ENCODE measurements around the gene SF3A2.

SF3A2 gene

DNA sequence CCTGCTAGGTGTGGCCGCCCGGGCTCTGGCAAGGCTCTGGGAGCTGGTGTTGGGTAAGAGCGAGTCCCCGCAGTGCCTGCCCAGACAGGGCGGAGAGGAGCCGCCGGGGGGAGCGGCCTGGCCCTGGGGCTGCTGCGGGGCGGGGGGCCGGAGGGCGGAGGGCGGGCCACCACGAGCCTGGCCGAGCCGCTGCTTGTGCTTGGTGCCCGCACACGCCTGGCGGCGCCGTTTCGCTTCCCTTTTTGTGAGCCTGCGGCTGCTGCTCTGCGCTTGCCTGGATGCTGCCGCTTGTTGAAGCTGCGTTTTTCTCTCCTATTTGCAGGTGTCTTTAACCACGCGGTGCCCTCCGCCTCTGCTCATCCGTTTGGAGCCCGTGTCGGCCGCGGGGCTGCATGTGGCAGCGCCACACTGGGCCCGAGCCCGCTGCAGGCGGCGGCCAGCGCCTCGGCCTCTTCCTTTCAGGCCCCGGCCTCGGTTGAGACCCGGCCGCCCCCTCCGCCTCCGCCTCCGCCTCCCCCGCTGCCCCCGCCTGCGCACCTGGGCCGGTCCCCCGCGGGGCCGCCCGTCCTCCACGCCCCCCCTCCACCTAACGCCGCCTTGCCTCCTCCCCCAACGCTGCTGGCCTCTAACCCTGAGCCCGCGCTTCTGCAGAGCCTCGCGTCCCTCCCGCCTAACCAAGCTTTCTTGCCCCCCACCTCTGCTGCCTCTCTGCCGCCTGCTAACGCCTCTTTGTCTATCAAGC lies 9.0 kb upstream of the SF3A2 start:
- DNase-seq: no peak

DNA sequence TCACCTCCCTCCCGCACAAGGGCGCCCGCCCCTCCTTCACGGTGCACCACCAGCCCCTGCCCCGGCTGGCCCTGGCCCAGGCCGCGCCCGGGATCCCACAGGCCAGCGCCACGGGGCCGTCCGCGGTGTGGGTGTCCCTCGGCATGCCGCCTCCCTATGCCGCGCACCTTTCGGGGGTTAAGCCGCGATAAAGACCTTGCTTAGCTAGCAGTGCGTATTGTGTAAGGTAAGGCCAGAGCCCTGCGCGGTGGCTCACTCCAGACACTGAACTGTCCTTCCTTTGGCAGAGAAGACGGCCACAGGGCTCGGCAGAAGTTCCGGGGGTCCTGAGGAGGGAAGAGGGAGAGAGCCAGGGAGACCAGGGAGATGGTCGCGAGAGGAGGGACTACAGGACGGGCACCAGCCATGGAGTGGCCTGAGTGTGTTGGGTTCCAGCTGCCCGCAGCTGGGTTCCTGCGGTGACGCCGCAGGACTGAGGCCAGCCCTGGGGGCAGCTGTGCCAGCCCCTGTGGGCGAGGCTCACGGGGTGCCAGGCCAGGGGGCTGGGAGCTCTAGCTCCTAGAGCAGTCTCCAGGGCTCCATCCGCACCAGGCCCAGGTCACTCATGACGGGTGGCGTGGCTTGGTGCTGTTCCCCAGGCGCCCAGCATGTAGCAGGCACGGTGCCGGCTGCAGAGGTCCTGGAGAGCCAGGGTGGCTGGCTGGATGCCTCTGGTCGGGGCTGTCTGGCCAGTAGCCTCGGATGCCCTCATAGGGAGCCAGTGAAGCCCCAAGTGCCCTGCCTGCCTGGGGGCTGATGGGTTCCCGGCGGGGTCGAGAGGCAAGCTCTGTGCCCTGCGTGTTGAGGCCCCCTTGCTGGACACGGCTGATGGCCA lies 8.2 kb upstream of the SF3A2 start:
- DNase-seq: no peak

DNA sequence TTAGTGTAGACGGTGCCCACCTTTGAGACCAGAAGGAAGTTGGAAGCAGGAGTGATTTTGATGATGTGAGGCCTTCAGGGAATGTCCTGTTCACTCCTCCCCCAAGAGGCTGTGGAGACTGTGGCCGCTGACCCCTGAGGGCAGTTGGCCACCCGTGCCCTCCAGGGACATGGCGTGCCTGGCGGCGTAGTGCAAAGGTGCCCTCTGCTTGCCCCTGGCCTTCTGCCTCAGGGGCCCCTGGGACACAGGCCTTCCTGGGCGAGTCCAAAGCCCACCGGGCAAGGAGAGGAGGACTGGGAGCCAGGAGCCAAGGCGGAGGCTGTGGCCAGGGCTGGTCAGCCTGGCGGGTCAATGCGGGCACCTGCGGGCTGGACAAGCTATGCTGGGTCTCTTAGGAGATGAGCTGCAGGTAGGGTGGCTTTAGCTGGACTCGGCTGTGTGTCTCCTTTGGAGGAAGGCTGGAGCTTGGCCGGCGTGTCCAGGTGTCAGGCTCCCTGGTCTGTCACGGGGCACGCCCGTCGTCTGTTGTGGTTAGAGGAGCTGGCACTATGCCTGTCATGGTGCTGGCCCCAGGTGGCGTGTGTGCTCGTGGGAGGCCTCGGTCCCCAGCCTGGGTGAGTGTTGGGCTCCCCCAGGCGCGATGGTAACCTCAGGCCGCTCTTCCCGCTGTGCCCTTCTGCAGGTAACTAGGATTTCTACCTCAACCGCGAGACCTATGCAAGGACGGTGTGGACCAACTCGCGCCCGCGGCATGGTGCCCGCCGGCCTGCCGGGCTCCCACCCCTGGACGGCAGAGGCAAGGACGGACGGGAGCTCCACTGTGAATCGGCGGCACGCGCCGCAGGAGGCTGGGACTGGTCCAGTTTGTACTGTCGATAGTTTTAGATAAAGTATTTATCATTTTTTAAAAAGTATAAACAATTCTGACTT lies 7.3 kb upstream of the SF3A2 start:
- no peak for DNase-seq

DNA sequence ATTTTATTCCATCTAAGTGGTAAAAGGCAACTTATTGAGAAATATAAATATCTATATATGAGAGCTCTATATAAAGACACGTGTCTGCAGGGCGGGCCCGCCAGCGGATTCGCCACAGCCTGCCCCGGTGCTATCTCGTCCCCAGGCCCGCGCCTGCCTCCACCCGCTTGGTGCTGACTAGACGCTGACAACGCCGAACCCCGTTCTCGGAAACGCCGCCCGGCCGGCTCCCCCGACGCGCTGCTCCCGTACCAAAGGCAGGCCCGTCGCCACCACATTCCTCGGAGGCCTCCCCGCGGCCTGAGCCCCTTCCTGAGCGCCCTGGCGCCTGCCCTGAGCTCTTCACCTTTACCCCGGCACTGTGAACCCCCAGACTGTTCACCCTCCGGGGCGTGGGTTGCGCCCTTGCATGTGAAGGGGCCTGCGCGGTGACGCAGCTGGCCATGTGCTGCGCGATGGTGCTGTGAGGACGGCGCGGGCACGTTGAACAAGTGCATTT lies 6.5 kb upstream of the SF3A2 start:
- DNase-seq: no peak

DNA sequence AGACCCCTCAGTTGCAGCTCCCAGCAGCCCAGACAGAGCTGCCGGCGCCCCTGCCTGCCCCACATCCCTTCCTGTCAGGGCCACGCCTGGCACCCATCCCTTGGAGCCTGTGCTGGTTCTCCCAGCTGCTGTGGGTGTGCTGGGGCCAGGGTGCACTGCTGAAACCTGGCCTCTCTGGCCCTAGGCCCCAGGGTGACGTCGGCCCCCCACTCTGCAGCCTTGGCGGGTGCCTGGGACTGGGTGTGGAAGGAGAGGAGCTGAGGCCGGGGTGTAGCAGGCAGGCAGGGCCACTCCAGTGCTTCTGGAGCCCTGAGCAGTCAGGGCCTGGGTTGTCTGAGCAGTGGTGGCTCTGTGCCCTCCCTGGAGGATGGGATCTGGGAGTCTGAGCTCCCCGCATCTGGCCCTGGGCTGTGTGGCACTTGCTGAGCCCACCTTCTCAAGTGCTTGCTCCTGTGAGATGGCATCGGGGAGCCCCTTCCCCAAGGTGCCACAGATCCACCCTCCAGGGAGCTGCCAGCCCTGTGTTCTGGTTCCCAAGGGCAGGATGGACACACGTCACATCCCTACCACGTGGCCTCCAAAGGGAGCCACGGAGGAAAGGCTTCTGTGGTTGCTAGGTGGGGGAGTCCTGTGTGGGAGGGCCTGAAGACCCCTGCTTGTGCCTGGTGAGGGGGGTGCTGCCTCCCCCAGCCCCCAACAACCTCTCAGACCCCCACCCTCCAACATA lies 5.7 kb upstream of the SF3A2 start:
- no peak for DNase-seq

DNA sequence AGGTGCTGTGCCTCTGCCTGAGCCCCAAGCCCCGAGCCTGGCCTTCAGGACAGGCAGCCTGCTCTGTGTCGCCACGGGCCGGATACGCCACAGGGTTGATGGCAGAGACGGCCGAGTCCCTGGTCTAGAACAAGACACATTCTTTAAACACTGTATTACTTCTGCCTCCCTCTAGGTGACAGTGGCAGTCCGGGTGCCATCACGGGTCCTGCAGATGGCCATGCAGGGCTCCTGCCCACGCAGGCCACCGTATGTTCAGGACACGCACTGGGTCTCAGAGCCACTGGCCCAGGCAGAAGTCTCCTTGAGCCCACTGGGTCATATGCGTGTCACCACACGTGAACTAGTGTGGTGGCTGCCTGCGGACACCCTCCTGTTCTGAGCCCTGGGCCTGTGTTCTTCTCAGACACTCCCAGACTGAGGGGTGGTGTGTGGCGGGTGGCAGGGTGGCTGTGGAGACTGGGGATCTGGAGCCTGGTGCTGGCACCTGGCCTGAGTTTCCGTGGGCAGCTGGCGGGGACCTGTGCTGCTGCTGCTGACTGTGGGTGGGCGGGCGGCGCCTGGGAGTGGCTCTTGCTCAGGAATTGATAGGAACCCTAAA lies 4.9 kb upstream of the SF3A2 start:
- no peak for DNase-seq

DNA sequence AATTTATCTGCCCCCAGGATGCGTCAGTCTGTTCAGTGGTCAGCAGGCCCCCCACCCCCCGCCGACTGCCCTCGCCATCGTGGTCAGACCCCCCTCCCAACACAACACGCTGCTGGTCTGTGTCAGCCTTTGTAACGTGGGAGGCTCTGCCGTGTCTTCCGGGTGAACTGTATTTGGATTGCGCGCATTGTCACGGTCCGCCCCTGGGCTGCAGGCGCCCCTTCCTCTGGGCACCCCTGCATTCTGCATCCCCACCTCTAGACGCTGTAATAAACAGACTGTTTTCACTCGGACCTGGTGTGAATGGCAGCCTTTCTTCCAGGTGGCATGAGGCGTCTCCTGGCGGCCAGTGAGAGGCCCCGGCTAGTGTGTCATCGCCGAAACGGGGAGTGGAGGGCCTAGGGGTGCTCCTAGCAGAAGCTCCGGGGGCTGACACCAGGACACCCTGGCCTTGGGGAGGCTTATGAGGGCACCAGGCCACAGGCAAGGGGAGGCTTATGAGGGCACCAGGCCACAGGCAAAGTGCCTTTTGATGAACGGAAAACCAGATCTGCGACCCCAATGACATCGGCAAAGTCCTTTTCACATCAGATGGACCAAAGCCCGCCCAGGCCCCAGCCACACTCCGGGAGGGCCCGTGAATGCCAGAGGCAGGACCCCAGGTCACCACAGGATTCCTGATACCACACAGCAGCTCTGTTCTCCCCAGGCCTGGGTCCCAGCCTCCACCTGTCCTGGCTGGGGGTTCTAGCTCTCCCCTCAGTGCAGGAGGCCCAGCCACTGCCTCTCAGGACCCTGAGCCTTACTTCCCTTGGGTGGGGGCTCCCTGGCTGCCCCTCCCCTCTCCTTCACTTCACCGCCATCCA lies 4.1 kb upstream of the SF3A2 start:
- no peak for DNase-seq

DNA sequence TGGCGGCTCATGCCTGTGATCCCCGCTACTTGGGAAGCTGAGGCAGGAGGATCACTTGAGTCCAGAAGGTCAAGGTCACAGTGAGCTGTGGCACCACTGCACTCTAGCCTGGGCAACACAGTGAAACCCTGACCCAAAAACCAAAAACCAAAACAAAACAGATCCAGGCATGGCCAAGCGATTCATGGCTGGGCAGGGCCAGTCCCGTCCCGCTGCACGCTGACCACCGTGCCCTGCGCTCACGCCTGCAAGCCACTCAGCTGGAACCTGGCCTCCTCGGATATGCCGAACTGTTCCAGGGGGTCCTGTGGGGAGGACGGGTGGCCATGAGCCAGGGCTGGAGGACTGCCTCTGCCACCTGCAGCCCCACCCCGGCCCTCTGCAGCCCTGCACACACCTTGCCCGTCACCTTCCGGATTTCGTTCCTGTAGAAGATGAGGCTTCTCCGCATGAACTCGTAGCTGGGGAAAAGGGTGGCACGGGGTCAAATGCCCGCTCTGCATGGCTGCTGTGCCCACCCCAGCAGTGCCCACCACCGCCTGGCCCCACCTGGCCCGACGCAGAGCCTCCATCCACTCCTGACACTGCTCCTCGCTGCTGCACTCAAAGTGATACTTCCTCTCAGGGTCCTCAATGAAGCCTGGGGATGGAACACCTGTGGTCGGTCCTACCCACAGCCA lies 2.9 kb upstream of the SF3A2 start:
- DNase-seq: no peak

DNA sequence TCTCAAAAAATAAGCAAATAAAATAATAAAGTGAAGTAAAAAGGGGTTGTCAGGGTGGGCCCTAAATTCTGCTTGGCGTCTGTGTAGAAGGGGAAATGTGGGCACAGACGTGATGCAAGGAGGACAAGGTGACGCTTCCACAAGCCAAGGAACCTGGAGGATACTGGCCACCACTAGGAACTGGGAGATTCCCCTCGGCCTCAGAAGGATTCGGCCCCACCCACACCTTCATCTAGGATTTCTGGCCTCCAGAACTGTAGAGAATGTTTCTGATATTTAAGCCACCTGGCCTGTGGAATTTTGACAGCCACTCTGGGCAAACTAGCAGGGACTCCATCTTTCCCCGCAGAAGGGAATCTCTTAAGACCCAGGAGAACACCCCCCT lies 1.6 kb upstream of the SF3A2 start:
- DNase-seq: no peak

DNA sequence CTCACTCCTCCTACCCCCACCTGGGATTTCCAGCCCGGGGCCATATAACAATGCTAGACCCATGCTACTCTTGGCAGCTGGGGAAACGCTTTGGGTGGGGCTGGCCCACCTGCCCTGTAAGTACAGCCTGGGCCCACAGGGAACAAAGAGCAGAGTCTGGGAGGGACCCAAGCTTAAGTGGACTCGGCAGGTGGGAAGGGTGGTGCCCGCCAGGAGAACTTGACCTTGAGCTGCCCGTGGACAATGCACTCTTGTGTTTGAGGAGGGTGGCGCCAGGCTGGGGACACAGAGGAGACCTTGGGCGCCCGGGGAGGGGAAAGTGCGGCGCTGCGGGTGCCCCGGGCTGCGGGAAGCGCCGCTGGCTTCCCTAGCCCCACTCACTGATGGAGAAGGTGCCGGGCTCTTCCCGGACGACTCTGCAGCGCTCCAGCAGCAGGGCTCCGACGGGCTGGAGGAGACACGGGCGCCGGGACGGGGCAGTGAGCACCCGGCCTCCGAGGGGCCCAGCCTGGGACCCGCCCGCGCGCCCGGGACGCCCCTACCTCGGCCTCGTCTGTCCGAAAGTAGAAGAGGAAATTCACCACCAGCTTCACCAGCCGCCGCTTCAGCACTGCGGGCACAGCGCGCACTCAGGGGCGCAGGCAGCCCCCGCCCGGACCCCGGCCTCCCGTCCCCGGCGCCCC lies 1.1 kb upstream of the SF3A2 start:
- DNase-seq: no peak

DNA sequence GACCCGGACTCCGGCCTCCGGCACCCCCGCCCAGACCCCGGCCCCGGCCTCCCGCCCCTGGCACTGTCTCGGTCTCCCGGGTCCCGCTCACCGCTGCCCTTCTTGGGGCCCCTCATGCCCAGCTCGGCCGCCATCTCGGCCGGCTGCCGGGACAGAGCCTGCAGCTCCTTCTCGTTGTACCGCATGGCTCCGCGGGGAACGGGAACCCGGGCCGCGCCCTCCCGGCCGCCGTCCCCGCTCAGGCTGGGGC lies 635 bp upstream of the SF3A2 start:
- DNase-seq: no peak

DNA sequence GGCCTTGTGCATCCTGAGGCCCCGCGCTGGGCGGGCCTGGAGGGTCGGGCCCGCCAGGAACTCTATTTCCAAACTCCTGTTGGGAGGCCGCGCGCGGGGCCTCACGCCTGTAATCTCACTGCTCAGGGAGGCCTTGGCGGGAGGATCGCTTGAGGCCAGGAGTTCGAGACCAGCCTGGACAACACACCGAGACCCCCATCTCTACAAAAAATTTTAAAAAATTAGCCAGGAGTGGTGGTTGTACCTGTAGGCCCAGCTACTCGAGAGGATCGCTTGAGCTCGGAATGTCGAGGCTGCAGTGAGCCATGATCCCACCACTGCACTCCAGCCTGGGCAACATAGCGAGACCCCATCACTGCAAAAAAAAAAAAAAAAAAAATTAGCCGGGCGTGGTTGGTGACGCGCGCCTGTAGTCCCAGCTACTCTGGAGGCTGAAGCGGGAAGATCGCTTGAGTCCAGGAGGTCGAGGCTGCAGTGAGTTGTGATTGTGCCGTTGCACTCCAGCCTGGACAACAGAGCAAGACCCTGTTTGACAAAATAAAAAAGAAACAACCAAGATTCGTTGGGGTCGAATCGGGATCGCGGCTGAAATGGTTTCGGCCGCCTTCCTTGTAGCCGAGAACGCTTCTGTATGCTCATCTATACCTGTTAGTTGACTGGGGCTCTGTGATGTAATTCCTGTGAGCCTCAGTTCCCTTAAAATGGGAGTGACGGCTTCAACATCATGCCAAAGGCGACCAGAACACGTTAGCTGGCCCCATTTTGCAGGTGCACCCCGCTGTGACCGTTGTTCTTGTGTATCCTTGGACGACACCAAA lies 636 bp downstream of the SF3A2 start:
- DNase-seq: no peak

DNA sequence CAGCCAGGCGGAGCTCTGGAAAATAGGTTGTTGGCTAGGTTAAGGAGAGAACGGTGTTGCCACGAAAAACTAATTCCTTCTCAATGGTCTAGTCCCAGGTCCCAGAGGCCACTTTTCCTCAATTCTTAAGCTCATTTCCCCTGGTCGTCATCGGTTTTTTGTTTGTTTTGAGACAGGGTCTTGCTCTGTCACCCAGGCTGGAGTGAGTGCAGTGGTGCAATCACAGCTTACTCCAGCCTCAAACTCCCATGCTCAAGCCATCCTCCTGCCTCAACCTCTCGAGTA lies 1.2 kb downstream of the SF3A2 start:
- no peak for DNase-seq

DNA sequence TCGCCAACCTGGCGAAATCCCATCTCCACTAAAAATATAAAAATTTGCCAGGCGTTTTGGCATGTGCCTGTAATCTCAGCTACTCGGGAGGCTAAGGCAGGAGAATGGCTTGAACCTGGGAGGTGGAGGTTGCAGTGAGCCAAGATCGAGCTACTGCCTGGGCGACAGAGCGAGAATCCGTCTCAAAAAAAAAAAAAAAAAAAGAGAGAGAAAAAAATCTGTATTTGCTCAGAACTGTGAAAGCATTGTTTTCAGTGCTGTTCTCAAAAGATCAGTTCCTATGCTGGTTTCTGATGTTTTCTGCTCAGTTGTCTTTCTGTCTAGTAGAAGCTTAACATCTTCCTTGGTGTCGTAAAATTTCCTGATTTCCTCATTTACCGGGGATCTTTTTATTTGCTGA lies 2.5 kb downstream of the SF3A2 start:
- no peak for DNase-seq

DNA sequence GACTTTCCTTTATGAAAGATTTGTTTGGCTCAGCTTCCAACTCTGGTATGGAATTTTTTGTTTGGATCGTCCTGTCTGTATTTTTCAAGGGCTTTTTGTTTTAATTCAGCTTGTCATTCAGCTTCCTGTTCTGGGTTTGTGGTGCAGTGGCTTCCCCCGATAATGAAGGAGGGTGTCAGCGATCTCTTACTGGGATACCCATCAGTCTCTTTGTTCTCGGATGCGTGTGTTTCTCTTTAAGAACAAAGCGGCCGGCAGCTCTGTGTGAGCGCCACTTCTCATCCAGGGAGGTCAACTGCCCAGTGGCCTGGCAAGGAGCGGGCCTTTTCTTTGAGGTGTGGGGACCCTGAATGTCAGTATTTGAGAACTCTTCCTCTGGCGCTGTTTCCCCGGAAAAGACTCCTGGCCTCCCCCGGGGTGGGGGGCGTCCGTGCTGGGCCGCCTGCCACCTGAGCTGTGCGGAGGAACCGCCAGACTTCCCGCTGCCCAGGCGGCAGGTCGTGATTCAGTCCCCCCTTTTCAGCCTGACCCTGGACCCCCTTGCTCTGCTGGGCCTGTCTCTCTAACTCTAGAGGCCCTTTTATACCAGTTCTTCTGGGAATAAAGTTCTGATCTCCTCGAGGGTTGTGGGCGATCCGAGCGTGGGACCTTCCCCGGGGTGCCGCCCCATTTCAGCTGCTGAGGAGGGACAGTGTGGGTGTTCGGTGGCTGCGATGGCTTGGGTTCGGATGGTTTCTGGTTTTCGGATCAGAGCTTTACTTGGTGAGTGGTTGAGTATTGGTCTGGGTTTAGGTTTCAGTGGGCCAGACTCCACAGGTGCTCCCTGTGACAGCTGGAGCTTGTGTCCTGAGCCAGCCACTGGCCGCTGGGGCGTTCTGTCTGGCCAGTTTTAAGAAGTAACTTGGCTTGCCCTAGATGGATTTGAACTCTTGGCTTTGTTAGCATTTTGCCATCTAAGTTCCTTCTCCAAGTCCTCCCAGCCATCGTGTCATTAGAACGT lies 3.4 kb downstream of the SF3A2 start:
- DNase-seq: peak; percentile 65

DNA sequence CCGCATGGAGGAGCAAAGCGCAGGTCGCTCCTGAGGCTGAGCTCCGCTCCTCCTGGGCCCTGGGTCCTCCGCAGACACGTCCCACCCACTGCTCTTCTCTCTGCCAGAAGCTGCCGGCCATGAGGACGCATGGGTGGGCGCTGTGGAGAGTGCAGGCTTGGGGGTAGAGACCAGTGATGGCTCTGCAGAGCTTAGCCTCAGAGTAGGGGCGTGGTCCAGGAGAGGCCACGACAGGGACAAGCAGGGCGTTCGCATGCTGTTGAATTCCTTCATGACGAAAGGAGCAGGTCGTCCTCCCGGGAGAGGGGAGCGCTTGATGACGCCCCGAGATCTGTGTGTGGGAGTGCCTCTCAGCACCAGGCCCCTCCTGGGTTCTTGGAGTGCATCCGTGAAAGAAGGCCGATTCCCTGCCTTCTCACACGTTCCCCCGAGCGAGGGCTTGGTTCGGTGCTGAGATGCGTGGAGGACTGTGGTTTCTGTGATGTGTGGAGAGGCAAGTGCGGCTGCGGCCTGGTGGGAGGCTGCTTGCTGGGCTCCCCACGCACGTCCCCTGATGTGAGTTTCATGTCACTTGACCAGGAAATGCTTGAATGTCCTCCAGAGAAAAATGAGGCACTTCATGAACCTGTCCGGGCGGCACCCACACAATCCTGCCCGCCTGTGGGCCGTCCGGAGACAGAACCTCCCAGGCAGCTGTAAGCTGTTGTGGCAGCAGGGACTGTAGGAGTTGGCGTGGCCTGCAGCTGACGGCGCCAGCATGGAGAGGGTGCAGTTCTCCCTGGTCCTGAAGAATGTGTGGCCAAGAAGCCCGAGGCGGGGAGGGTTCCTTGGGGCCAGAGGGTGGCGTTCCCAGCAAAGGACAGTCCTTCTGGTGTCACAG lies 4.5 kb downstream of the SF3A2 start:
- no peak for DNase-seq

DNA sequence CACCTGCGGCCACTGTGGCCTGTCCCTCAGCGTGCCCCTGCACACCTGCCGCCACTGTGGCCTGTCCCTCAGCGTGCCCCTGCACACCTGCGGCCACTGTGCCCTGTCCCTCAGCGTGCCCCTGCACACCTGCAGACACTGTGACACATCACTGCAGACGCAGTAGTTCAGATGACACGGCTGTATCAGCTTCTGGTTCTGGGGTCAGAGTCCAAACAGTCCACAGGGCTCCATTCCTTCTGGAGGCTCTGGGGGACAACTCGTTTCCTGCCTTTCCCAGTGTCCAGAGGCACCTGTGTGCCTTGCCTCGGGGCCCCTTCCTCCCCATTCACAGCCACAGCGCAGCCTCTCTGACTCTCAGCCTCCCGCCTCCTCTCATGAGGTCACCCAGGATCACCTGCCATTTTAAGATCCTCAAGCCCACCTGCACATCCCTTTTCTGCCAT lies 5.5 kb downstream of the SF3A2 start:
- DNase-seq: no peak

Measured in CD4-positive, alpha-beta T cell treated with Interleukin-12 subunit alpha and Interleukin-12 subunit beta, for 1 hour (primary cell).